HCT116 (cell line): ENCODE results near the gene B4GALT3. TPM values are rescaled to one million over a fixed set of nuclear protein-coding genes. Genes with fewer than 3 reads are reported as not detected.

ENCODE experiments used
- ATAC-seq: fragments of 200-7000 bp; cut with Tn5 transposase; 2 replicates; pipeline ENCODE4 v1.9.1; 2020; ENCODE audit warnings: mild to moderate bottlenecking, moderate library complexity
- BruUV-seq: library from RNA; stranded (reverse); fragments of 400-500 nt; replicated peaks from 2 replicates; lab custom pipeline; 2021; lab: Mats Ljungman, UMichigan
- CTCF ChIA-PET: fragments of 300-600 bp; sonication (Branson Sonifier 250); formaldehyde crosslinking; loops from one replicate; lab custom pipeline; 2021; ENCODE audit warnings: antibody characterized with exemption; lab: Charles Lee
- POLR2A ChIA-PET: fragments of 300-600, 350-600 bp; sonication (Branson Sonifier 250); formaldehyde crosslinking; loops from one replicate; lab custom pipeline; 2021; ENCODE audit warnings: antibody characterized with exemption; lab: Charles Lee
- RAD21 ChIA-PET, 2 experiments: fragments of 300-600 bp; sonication (Branson Sonifier 250); formaldehyde crosslinking; loops; one replicate each; lab custom pipeline; 2023; ENCODE audit warnings: low total read pairs in 2 of 2; ENCODE audit not compliant: uncharacterized antibody in 2 of 2, unreplicated experiment in 2 of 2, low non-redundant PET in 1 of 2; lab: Charles Lee
- DNase-seq: peaks from one replicate; pipeline ENCODE4 v3.0.0-alpha.2; 2010; ENCODE audit warnings: low read depth, low spot score
- H2AFZ ChIP-seq: fragments of 200-600 bp; shearing (Covaris generic), sonication (generic); 2 replicates; pipeline ENCODE4 v1.6.1; 2017; ENCODE audit warnings: low read depth, mixed run types, mixed read lengths, antibody characterized with exemption, low read length; ENCODE audit not compliant: poor library complexity, severe bottlenecking
- H3K27ac ChIP-seq: 2 replicates; pipeline ENCODE4 v1.5.1; 2012; ENCODE audit warnings: low read depth, low read length
- H3K27me3 ChIP-seq: fragments of 200-600 bp; sonication (generic); 2 replicates; pipeline ENCODE4 v1.6.1; 2016; ENCODE audit warnings: mixed run types, low read length, mixed read lengths; ENCODE audit not compliant: insufficient read depth
- H3K36me3 ChIP-seq, 2 experiments: fragments of 200-500 bp in 1 of 2; fragments of 200-600 bp in 1 of 2; sonication (Bioruptor generic) in 1 of 2; sonication (generic) in 1 of 2; 2 replicates each; pipeline versions ENCODE4 v1.5.1 to v1.6.1; 2014 to 2016; ENCODE audit warnings: low read length in 2 of 2, inconsistent platforms in 1 of 2, mixed read lengths in 1 of 2, mixed run types in 1 of 2; ENCODE audit not compliant: insufficient read depth in 2 of 2, control insufficient read depth in 1 of 2
- H3K4me1 ChIP-seq, 2 experiments: fragments of 200-600 bp in 1 of 2; sonication (generic) in 1 of 2; 2 replicates each; pipeline versions ENCODE4 v1.5.1 to v1.6.1; 2012 to 2017; ENCODE audit warnings: low read length in 2 of 2, inconsistent platforms in 1 of 2, mild to moderate bottlenecking in 1 of 2, mixed read lengths in 1 of 2, mixed run types in 1 of 2, moderate library complexity in 1 of 2; ENCODE audit not compliant: insufficient read depth in 2 of 2, control insufficient read depth in 1 of 2
- H3K4me2 ChIP-seq: fragments of 200-600 bp; sonication (generic); 2 replicates; pipeline ENCODE4 v1.6.1; 2017; ENCODE audit warnings: mixed run types, low read length, mixed read lengths
- H3K4me3 ChIP-seq, 2 experiments: fragments of 200-600 bp in 1 of 2; sonication (generic) in 1 of 2; replicated peaks in 1 of 2; 2 replicates each; pipeline ENCODE4 v1.5.1; 2011 to 2016; ENCODE audit warnings: low read length in 2 of 2, control low read depth in 1 of 2, low read depth in 1 of 2, mild to moderate bottlenecking in 1 of 2, mixed read lengths in 1 of 2, mixed run types in 1 of 2
- H3K79me2 ChIP-seq: fragments of 200-600 bp; sonication (generic); 2 replicates; pipeline ENCODE4 v1.6.1; 2017; ENCODE audit warnings: mild to moderate bottlenecking, mixed run types, low read length, moderate library complexity, mixed read lengths; ENCODE audit not compliant: insufficient read depth
- H3K9ac ChIP-seq: fragments of 200-600 bp; sonication (generic); 2 replicates; pipeline ENCODE4 v1.6.1; 2016; ENCODE audit warnings: low read length, mixed read lengths
- H3K9me2 ChIP-seq: fragments of 200-600 bp; sonication (generic), shearing (Covaris generic); 2 replicates; pipeline ENCODE4 v1.6.1; 2017; ENCODE audit warnings: mixed run types, mild to moderate bottlenecking, moderate library complexity; ENCODE audit not compliant: insufficient read depth
- H3K9me3 ChIP-seq, 2 experiments: fragments of 200-500 bp in 1 of 2; fragments of 200-600 bp in 1 of 2; sonication (Bioruptor generic) in 1 of 2; sonication (generic) in 1 of 2; 2 replicates each; pipeline ENCODE4 v1.6.1; 2014 to 2017; ENCODE audit warnings: low read length in 2 of 2, mixed read lengths in 2 of 2, inconsistent platforms in 1 of 2, low read depth in 1 of 2, mild to moderate bottlenecking in 1 of 2, mixed run types in 1 of 2, moderate library complexity in 1 of 2; ENCODE audit not compliant: control insufficient read depth in 1 of 2, insufficient read depth in 1 of 2
- H4K20me1 ChIP-seq: fragments of 200-600 bp; sonication (generic), shearing (Covaris generic); 2 replicates; pipeline ENCODE4 v1.6.1; 2017; ENCODE audit warnings: mixed run types, mild to moderate bottlenecking, moderate library complexity; ENCODE audit not compliant: insufficient read depth
- CEBPB ChIP-seq: IDR thresholded peaks from 2 replicates; pipeline ENCODE4 v1.6.1; 2012; ENCODE audit warnings: low read depth
- CTCF ChIP-seq, 3 experiments: fragments of 200-600 bp in 1 of 3; sonication (generic) in 1 of 3; IDR thresholded peaks in 2 of 3; conservative IDR thresholded peaks in 1 of 3; 2 replicates each; pipeline ENCODE4 v1.5.1; 2012 to 2017; ENCODE audit warnings: low read depth in 2 of 3, low read length in 2 of 3, antibody characterized with exemption in 1 of 3, borderline replicate concordance in 1 of 3, control low read depth in 1 of 3, mild to moderate bottlenecking in 1 of 3, mixed read lengths in 1 of 3, mixed run types in 1 of 3, moderate library complexity in 1 of 3; ENCODE audit not compliant: insufficient read depth in 1 of 3
- EGR1 ChIP-seq: IDR thresholded peaks from 2 replicates; pipeline ENCODE4 v1.6.1; 2012; ENCODE audit warnings: low read depth
- ELF1 ChIP-seq: IDR thresholded peaks from 2 replicates; pipeline ENCODE4 v1.6.1; 2012; ENCODE audit warnings: low read depth, borderline replicate concordance
- EZH2 ChIP-seq: fragments of 200-600 bp; sonication (generic); IDR thresholded peaks from 2 replicates; pipeline ENCODE4 v1.6.1; 2017; ENCODE audit warnings: antibody characterized with exemption, mixed run types
- FOSL1 ChIP-seq: IDR thresholded peaks from 2 replicates; pipeline ENCODE4 v1.6.1; 2012; ENCODE audit warnings: low read depth
- JUND ChIP-seq: IDR thresholded peaks from 2 replicates; pipeline ENCODE4 v1.6.1; 2012
- MAX ChIP-seq: IDR thresholded peaks from 2 replicates; pipeline ENCODE4 v1.6.1; 2012
- POLR2A ChIP-seq: IDR thresholded peaks from 2 replicates; pipeline ENCODE4 v1.7.0; 2011; ENCODE audit warnings: borderline replicate concordance; ENCODE audit not compliant: insufficient read depth, insufficient read length; ENCODE audit errors: extremely low read depth
- RAD21 ChIP-seq: IDR thresholded peaks from 2 replicates; pipeline ENCODE4 v1.6.1; 2012; ENCODE audit warnings: low read depth, mild to moderate bottlenecking
- SIN3A ChIP-seq: IDR thresholded peaks from 2 replicates; pipeline ENCODE4 v1.6.1; 2012; ENCODE audit warnings: low read depth
- TCF7L2 ChIP-seq: IDR thresholded peaks from 2 replicates; pipeline ENCODE4 v1.7.0; 2011; ENCODE audit warnings: borderline replicate concordance, inconsistent platforms; ENCODE audit not compliant: insufficient read depth, insufficient read length; ENCODE audit errors: extremely low read depth
- YY1 ChIP-seq: IDR thresholded peaks from 2 replicates; pipeline ENCODE4 v1.6.1; 2011; ENCODE audit warnings: low read length, low read depth, moderate library complexity, mild to moderate bottlenecking; ENCODE audit not compliant: insufficient replicate concordance; ENCODE audit errors: extremely low read depth
- ZFX ChIP-seq: fragments of 450-650 bp; IDR thresholded peaks from 2 replicates; pipeline ENCODE4 v1.6.1; 2017
- ZNF274 ChIP-seq: fragments of 200-500 bp; sonication (Bioruptor generic); IDR thresholded peaks from 2 replicates; pipeline ENCODE4 v1.6.1; 2014; ENCODE audit warnings: mild to moderate bottlenecking, low read depth, low read length, inconsistent platforms
- intact Hi-C: fragments of 100-400 bp; cut with micrococcal nuclease; formaldehyde crosslinking; loops from 2 replicates; pipeline ENCODE4 v1.10.0; 2022
- total RNA-seq: library from RNA; stranded (reverse); gene quantifications from one replicate; pipeline ENCODE4 v1.2.1, GENCODE V29; 2021; ENCODE audit not compliant: unreplicated experiment
- TF ChIP-seq, protein P1 (sequence below): IDR thresholded peaks from 2 replicates; pipeline ENCODE4 v1.6.1; 2011; ENCODE audit warnings: mild to moderate bottlenecking, low read length, moderate library complexity; ENCODE audit not compliant: insufficient replicate concordance; ENCODE audit errors: extremely low read depth
- TF ChIP-seq, protein P2 (sequence below): IDR thresholded peaks from 2 replicates; pipeline ENCODE4 v1.6.1; 2012
- TF ChIP-seq, protein P3 (sequence below): IDR thresholded peaks from 2 replicates; pipeline ENCODE4 v1.6.1; 2012; ENCODE audit warnings: low read depth

Gene B4GALT3
- total RNA-seq, 1 experiment from 2014 or later, result 53.7 TPM

GRCh38 chr1:161159087-161159912 lies 18.0 kb downstream of the B4GALT3 start, which contains the start of gene USP21:
Gene USP21, plus strand, starts transcription at chr1:161159500. Its CDS starts 1,141 bp downstream, at chr1:161160641.
- Histone ChIP-seq H3K27ac (peak within 1 kb of the TSS; percentile 53), H3K4me3 (peak within 1 kb of the TSS; percentile 77 to 91), H3K79me2 (peaks cover 16% of the 10 kb centered on the region; the same call in 1 of the 2 replicates), H3K9me3 (no peaks in the 10 kb centered on the region), H4K20me1 (no peaks in the 10 kb centered on the region), H3K27me3 (no peaks in the 10 kb centered on the region), H3K9me2 (no peaks in the 10 kb centered on the region), H3K9ac (peak within 1 kb of the TSS; percentile 97), H3K4me1 (peaks cover 8 to 24% of the 10 kb centered on the region in 2 experiments; a peak in 2 of 4 replicates), H2AFZ (no peak within 1 kb of the TSS), H3K4me2 (peak within 1 kb of the TSS; percentile 90), H3K36me3 (peaks cover 5 to 21% of the 10 kb centered on the region in 2 experiments; a peak in 2 of 4 replicates)
- ChIA-PET CTCF (no interaction called here), RAD21 (no interaction called here), POLR2A (interaction anchor here (0.6 to 0.9 kb wide), 2 partner anchors 28 to 174 kb away, joined by 4 read pairs; no protein-coding TSS in a partner anchor)
- BruUV-seq, result TSS peak; percentile 33
- DNase-seq (peak; percentile 73), ATAC-seq (peak; percentile 92)
- intact Hi-C loops, result no loop called here
- no peak for TF ChIP-seq EGR1
- peak in 2 of 3 experiments; percentile 34 to 43; a peak in 3 of 6 replicates for TF ChIP-seq CTCF (IDR thresholded peaks at IDR 0.05 in 2 of 3, conservative IDR thresholded peaks at IDR 0.05 in 1 of 3; ENCODE audit: borderline replicate concordance in 1 of 3, insufficient read depth in 1 of 3, low read depth in 2 of 3, low read length in 2 of 3)
- no peak for TF ChIP-seq TCF7L2
- TF ChIP-seq, protein P1, sequence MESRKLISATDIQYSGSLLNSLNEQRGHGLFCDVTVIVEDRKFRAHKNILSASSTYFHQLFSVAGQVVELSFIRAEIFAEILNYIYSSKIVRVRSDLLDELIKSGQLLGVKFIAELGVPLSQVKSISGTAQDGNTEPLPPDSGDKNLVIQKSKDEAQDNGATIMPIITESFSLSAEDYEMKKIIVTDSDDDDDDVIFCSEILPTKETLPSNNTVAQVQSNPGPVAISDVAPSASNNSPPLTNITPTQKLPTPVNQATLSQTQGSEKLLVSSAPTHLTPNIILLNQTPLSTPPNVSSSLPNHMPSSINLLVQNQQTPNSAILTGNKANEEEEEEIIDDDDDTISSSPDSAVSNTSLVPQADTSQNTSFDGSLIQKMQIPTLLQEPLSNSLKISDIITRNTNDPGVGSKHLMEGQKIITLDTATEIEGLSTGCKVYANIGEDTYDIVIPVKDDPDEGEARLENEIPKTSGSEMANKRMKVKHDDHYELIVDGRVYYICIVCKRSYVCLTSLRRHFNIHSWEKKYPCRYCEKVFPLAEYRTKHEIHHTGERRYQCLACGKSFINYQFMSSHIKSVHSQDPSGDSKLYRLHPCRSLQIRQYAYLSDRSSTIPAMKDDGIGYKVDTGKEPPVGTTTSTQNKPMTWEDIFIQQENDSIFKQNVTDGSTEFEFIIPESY, result no peak
- TF ChIP-seq YY1, result peak; percentile 99
- TF ChIP-seq SIN3A, result no peak
- TF ChIP-seq EZH2, result no peak
- TF ChIP-seq MAX, result no peak
- no peak for TF ChIP-seq JUND
- TF ChIP-seq ELF1, result no peak
- TF ChIP-seq, protein P2, sequence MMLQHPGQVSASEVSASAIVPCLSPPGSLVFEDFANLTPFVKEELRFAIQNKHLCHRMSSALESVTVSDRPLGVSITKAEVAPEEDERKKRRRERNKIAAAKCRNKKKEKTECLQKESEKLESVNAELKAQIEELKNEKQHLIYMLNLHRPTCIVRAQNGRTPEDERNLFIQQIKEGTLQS, result no peak
- peak; percentile 37 for TF ChIP-seq POLR2A
- TF ChIP-seq, protein P3, sequence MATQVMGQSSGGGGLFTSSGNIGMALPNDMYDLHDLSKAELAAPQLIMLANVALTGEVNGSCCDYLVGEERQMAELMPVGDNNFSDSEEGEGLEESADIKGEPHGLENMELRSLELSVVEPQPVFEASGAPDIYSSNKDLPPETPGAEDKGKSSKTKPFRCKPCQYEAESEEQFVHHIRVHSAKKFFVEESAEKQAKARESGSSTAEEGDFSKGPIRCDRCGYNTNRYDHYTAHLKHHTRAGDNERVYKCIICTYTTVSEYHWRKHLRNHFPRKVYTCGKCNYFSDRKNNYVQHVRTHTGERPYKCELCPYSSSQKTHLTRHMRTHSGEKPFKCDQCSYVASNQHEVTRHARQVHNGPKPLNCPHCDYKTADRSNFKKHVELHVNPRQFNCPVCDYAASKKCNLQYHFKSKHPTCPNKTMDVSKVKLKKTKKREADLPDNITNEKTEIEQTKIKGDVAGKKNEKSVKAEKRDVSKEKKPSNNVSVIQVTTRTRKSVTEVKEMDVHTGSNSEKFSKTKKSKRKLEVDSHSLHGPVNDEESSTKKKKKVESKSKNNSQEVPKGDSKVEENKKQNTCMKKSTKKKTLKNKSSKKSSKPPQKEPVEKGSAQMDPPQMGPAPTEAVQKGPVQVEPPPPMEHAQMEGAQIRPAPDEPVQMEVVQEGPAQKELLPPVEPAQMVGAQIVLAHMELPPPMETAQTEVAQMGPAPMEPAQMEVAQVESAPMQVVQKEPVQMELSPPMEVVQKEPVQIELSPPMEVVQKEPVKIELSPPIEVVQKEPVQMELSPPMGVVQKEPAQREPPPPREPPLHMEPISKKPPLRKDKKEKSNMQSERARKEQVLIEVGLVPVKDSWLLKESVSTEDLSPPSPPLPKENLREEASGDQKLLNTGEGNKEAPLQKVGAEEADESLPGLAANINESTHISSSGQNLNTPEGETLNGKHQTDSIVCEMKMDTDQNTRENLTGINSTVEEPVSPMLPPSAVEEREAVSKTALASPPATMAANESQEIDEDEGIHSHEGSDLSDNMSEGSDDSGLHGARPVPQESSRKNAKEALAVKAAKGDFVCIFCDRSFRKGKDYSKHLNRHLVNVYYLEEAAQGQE, result no peak
- no peak for TF ChIP-seq FOSL1
- no peak for TF ChIP-seq CEBPB
- no peak for TF ChIP-seq ZNF274
- peak; percentile 39; the same call in 1 of the 2 replicates for TF ChIP-seq ZFX
- no peak for TF ChIP-seq RAD21
